Measurements from ENCODE around the gene FAM210B.

DNA sequence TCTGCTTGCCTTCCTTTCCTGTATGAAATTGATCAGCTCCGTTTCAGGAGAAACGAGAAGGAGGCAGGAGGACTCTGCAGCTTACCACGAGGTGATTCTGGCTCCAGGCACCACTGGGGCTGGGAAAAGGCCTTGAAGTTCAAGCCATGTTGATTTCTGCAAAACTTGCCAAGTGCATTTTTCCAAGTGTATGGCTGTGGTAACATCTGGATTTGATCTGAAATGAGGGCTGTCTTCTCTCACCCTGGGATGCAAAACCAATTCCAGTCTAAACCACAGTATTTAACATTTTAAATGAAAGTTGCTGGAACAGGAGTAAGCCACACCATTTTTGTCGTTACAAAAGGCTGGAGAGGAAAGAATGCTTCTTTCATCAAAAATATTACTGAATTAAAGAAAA is 36.1 kb upstream of the FAM210B start:
- TF ChIP-seq CBX3 (IDR thresholded peaks at IDR 0.05; ENCODE audit: borderline replicate concordance, low read depth) (no peak), CTCF (IDR thresholded peaks at IDR 0.05 in 2 of 3, conservative IDR thresholded peaks at IDR 0.05 in 1 of 3; ENCODE audit: control insufficient read depth in 2 of 3, extremely low read depth in 1 of 3, insufficient read depth in 1 of 3, low read depth in 3 of 3, low read length in 3 of 3) (no peak), ZNF217 (IDR thresholded peaks at IDR 0.05) (no peak), MTA3 (IDR thresholded peaks at IDR 0.05; ENCODE audit: borderline replicate concordance, low read length) (no peak), JUND (IDR thresholded peaks at IDR 0.05; ENCODE audit: low read depth, low read length) (no peak), TBL1XR1 (IDR thresholded peaks at IDR 0.05; ENCODE audit: low read depth, low read length) (no peak), CEBPB (IDR thresholded peaks at IDR 0.05; ENCODE audit: borderline replicate concordance in 1 of 2, low read depth in 2 of 2, low read length in 2 of 2) (no peak), YY1 (IDR thresholded peaks at IDR 0.05; ENCODE audit: low read depth, low read length) (no peak), POLR2AphosphoS5 (IDR thresholded peaks at IDR 0.05; ENCODE audit: low read length) (no peak), ATF7 (IDR thresholded peaks at IDR 0.05; ENCODE audit: low read depth) (no peak), POLR2A (IDR thresholded peaks at IDR 0.05; ENCODE audit: low read depth, low read length) (no peak), ETV6 (conservative IDR thresholded peaks at IDR 0.05 in 1 of 2, IDR thresholded peaks at IDR 0.05 in 1 of 2; ENCODE audit: borderline replicate concordance in 1 of 2, low read depth in 1 of 2) (no peak), NFXL1 (IDR thresholded peaks at IDR 0.05; ENCODE audit: borderline replicate concordance) (no peak)
- TF ChIP-seq, protein P1, sequence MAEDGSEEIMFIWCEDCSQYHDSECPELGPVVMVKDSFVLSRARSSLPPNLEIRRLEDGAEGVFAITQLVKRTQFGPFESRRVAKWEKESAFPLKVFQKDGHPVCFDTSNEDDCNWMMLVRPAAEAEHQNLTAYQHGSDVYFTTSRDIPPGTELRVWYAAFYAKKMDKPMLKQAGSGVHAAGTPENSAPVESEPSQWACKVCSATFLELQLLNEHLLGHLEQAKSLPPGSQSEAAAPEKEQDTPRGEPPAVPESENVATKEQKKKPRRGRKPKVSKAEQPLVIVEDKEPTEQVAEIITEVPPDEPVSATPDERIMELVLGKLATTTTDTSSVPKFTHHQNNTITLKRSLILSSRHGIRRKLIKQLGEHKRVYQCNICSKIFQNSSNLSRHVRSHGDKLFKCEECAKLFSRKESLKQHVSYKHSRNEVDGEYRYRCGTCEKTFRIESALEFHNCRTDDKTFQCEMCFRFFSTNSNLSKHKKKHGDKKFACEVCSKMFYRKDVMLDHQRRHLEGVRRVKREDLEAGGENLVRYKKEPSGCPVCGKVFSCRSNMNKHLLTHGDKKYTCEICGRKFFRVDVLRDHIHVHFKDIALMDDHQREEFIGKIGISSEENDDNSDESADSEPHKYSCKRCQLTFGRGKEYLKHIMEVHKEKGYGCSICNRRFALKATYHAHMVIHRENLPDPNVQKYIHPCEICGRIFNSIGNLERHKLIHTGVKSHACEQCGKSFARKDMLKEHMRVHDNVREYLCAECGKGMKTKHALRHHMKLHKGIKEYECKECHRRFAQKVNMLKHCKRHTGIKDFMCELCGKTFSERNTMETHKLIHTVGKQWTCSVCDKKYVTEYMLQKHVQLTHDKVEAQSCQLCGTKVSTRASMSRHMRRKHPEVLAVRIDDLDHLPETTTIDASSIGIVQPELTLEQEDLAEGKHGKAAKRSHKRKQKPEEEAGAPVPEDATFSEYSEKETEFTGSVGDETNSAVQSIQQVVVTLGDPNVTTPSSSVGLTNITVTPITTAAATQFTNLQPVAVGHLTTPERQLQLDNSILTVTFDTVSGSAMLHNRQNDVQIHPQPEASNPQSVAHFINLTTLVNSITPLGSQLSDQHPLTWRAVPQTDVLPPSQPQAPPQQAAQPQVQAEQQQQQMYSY (CRISPR knock-in tag; IDR thresholded peaks at IDR 0.05) = no peak
